ENCODE results near the gene ACSL6. TPM values are rescaled to one million over a fixed set of nuclear protein-coding genes. Genes with fewer than 3 reads are reported as not detected.

The ACSL6 gene
- total RNA-seq, 1 donor from 2014 or later: 2.7 TPM

DNA sequence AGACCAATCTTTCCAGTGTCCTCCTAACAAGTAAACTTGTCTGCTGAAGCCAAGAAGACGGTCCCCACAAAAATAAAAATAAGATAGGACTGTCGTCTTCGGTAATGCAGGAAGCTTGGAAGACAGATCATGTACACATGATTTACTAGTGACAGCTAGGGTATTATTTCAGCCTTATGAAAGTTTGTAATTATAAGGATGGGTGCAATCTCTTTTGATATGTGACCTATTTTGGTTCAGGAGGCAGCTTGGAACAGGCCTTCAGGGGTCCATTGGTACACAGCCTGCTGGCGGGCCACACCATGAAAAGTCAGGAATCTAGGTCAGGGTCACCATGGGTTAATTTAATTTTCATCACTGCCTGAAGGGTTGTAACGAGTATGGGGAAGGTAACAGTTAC, 52.3 kb downstream of the ACSL6 start:
- TF ChIP-seq CTCF (IDR thresholded peaks at IDR 0.05; ENCODE audit: borderline replicate concordance): no peak
- H3K36me3 ChIP-seq: no peaks in the 10 kb centered on the region
- H3K27me3 ChIP-seq (ENCODE audit: low read depth): no peaks in the 10 kb centered on the region
- no peak overlapping the region for H3K4me3 ChIP-seq
- intact Hi-C loops (cut with micrococcal nuclease): no loop called here
- H3K4me1 ChIP-seq: no peaks in the 10 kb centered on the region
- DNase-seq: no peak
- H3K9me3 ChIP-seq (replicated peaks): no peaks in the 10 kb centered on the region
- no peak overlapping the region for H3K27ac ChIP-seq (replicated peaks)

DNA sequence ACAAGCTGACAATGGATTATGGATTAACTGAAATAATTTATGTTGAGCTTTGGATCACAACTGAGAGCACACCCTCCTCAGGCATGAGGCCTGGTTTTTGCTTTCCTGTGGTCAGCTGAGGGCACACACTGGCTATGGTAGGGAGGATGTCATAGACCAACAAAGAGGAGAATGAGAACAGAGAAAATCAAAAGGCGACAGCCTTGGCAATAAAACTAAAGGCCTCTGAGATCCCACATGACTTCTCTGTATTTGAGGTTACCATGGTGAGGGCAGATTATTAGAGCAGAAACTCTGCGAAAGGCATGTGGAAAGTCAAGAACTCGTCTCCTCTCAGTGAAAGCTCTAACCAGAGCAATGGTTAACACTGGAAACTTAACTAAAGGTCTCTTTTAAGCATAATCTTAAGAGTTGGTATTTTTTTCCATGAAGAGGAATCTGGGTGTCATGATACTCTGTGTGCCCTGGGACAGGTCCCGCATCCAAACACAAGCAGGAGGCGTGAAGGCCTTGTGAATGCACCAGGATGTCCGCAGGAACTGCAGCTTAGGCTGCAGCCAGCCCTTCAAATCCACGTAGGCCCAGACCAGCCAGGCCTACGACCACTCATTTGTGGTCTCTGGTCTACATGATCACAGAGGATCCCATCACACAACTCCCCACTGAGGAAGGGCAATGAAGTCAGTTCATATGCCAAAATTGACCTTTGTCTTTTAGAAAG, 53.6 kb downstream of the ACSL6 start:
- Histone ChIP-seq H3K36me3 (no peaks in the 10 kb centered on the region), H3K27ac (replicated peaks) (no peak overlapping the region), H3K4me1 (no peaks in the 10 kb centered on the region), H3K9me3 (replicated peaks) (no peaks in the 10 kb centered on the region), H3K4me3 (no peak overlapping the region), H3K27me3 (ENCODE audit: low read depth) (no peaks in the 10 kb centered on the region)
- TF ChIP-seq CTCF (IDR thresholded peaks at IDR 0.05; ENCODE audit: borderline replicate concordance): no peak
- intact Hi-C loops (cut with micrococcal nuclease): no loop called here
- DNase-seq: no peak

- no peak overlapping the region for H3K4me3 ChIP-seq
- H3K9me3 ChIP-seq (replicated peaks): no peaks in the 10 kb centered on the region
- no peak overlapping the region for H3K27ac ChIP-seq (replicated peaks)
- no peak for TF ChIP-seq CTCF (IDR thresholded peaks at IDR 0.05; ENCODE audit: borderline replicate concordance)
- H3K27me3 ChIP-seq (ENCODE audit: low read depth): peaks cover 6% of the 10 kb centered on the region
- no peak for DNase-seq
- no peaks in the 10 kb centered on the region for H3K4me1 ChIP-seq
- intact Hi-C loops (cut with micrococcal nuclease): no loop called here
- no peaks in the 10 kb centered on the region for H3K36me3 ChIP-seq
These were observed 57.5 kb downstream of the ACSL6 start for GRCh38 chr5:131953969-131954368.

DNA sequence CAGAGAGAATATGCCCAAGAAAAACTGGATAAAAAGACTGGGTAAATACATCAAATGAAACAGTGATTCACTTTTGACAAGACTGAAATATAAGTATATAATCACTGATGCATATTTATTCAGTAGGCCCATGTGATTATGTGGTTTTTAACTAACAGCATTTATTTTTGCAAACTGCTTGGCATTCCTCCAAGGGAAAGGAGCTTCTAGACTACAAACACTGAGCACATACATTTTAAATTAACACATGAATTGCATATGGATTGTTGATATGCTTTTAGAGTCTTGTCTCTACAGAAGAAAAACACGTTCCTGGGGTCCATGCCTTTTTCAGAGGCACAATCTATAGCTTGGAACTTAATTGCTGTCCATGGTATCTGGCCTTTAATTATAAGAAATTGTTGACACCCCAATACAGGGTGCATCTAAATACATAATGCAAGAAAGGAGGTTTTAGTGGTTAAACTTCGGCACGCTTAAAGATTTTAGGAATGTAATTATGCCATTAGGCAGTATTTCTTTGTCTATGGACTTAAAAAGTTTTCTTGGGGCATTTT, 59.1 kb downstream of the ACSL6 start:
- no peak for TF ChIP-seq CTCF (IDR thresholded peaks at IDR 0.05; ENCODE audit: borderline replicate concordance)
- DNase-seq: no peak
- H3K4me1 ChIP-seq: no peaks in the 10 kb centered on the region
- no peak overlapping the region for H3K4me3 ChIP-seq
- H3K27ac ChIP-seq (replicated peaks): no peak overlapping the region
- intact Hi-C loops (cut with micrococcal nuclease): no loop called here
- H3K27me3 ChIP-seq (ENCODE audit: low read depth): peaks cover 6% of the 10 kb centered on the region
- H3K36me3 ChIP-seq: no peaks in the 10 kb centered on the region
- no peaks in the 10 kb centered on the region for H3K9me3 ChIP-seq (replicated peaks)

DNA sequence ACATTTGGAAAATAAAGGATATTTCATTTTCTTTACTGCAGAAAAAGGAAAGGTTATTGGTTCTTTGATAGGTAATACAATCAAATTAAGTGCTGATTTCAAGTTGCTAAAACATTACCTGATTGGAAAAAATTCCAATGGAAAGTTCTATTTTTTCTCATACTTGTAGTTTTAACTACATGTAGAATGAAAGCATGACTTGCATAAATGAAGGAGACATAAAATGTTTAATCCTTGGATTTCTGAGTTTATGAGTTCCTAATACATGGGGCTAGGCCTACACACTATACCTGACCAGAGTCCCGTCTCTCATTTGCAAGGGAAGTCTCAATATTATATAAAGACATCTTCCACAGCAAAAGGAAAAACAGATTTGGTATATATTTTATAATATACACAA, 60.8 kb downstream of the ACSL6 start:
- intact Hi-C loops (cut with micrococcal nuclease): no loop called here
- no peak for TF ChIP-seq CTCF (IDR thresholded peaks at IDR 0.05; ENCODE audit: borderline replicate concordance)
- Histone ChIP-seq H3K27ac (replicated peaks) (no peak overlapping the region), H3K36me3 (no peaks in the 10 kb centered on the region), H3K4me1 (no peaks in the 10 kb centered on the region), H3K27me3 (ENCODE audit: low read depth) (peaks cover 6% of the 10 kb centered on the region), H3K9me3 (replicated peaks) (no peaks in the 10 kb centered on the region), H3K4me3 (no peak overlapping the region)
- no peak for DNase-seq
